Tibial artery (tissue), 4 donors: Measurements from ENCODE around the gene PCDH12.

Experiments
- DNase-seq, 2 donors: peaks; one replicate each; pipeline ENCODE4 v3.0.0-alpha.2; 2019
- H3K27ac ChIP-seq, 2 donors: fragments of 200-600 bp; sonication (generic) in 1 of 2; 1 replicate in 1 of 2; 2 replicates in 1 of 2; pipeline ENCODE4 v1.5.1; 2018 to 2019; ENCODE audit warnings: mild to moderate bottlenecking in 1 of 2
- H3K27me3 ChIP-seq, 2 donors: fragments of 200-600 bp; sonication (generic) in 1 of 2; one replicate each; pipeline versions ENCODE4 v1.5.1 to v1.6.0; 2016 to 2019
- H3K36me3 ChIP-seq, 3 donors: fragments of 200-600 bp; sonication (generic) in 2 of 3; one replicate each; pipeline ENCODE4 v1.5.1; 2016 to 2019; ENCODE audit warnings: mild to moderate bottlenecking in 2 of 3
- H3K4me1 ChIP-seq, 4 donors: fragments of 200-600 bp; sonication (generic) in 2 of 4; 1 replicate in 3 of 4; 2 replicates in 1 of 4; pipeline ENCODE4 v1.5.1; 2016 to 2019
- H3K4me3 ChIP-seq, 2 donors: fragments of 200-600 bp; sonication (generic) in 1 of 2; 1 replicate in 1 of 2; 2 replicates in 1 of 2; pipeline ENCODE4 v1.5.1; 2018 to 2019; ENCODE audit warnings: mild to moderate bottlenecking in 2 of 2
- H3K9me3 ChIP-seq, 3 donors: fragments of 200-600 bp; sonication (generic) in 1 of 3; one replicate each; pipeline ENCODE4 v1.5.1; 2016 to 2019
- intact Hi-C: fragments of 100-400 bp; cut with DNase I; formaldehyde crosslinking; loops from one replicate; pipeline ENCODE4 v1.15.0; 2023; ENCODE audit warnings: low total_unique reads
- TF ChIP-seq, protein P1 (sequence below), 2 experiments: fragments of 200-600 bp in 1 of 2; fragments of 450-650 bp in 1 of 2; IDR thresholded peaks; one replicate each; pipeline ENCODE4 v1.5.1; 2017 to 2019; ENCODE audit warnings: antibody characterized with exemption in 2 of 2, mild to moderate bottlenecking in 1 of 2, moderate library complexity in 1 of 2

Gene PCDH12

DNA sequence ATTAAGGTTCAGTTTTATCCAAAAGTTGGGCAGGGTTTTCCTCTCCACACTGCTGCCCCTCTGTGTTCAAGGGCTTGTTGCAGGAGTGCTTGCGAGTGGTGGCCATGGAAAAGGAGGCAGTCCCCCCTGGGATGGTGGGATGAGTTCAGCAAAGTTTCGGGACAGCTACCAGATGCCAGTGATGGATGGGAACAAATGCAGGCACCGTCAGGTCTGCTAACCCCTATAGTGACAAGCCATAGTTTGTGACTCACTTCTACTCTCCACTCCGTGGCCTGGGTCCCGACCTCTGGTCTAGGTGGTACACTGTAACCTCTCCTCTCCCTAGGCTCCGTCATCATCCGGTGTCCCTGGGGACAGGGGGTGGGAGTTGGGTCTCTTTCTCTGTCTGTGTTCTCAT lies 7.1 kb upstream of the PCDH12 start:
- intact Hi-C loops, result no loop called here
- Histone ChIP-seq H3K27ac (no peak overlapping the region), H3K36me3 (no peaks in the 10 kb centered on the region), H3K4me3 (no peak overlapping the region), H3K9me3 (no peaks in the 10 kb centered on the region), H3K27me3 (no peaks in the 10 kb centered on the region), H3K4me1 (peaks cover 0 to 5% (median under 1%) of the 10 kb centered on the region in 4 donors)
- TF ChIP-seq, protein P1, sequence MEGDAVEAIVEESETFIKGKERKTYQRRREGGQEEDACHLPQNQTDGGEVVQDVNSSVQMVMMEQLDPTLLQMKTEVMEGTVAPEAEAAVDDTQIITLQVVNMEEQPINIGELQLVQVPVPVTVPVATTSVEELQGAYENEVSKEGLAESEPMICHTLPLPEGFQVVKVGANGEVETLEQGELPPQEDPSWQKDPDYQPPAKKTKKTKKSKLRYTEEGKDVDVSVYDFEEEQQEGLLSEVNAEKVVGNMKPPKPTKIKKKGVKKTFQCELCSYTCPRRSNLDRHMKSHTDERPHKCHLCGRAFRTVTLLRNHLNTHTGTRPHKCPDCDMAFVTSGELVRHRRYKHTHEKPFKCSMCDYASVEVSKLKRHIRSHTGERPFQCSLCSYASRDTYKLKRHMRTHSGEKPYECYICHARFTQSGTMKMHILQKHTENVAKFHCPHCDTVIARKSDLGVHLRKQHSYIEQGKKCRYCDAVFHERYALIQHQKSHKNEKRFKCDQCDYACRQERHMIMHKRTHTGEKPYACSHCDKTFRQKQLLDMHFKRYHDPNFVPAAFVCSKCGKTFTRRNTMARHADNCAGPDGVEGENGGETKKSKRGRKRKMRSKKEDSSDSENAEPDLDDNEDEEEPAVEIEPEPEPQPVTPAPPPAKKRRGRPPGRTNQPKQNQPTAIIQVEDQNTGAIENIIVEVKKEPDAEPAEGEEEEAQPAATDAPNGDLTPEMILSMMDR (IDR thresholded peaks at IDR 0.05), result no peak
- DNase-seq, result no peak

DNA sequence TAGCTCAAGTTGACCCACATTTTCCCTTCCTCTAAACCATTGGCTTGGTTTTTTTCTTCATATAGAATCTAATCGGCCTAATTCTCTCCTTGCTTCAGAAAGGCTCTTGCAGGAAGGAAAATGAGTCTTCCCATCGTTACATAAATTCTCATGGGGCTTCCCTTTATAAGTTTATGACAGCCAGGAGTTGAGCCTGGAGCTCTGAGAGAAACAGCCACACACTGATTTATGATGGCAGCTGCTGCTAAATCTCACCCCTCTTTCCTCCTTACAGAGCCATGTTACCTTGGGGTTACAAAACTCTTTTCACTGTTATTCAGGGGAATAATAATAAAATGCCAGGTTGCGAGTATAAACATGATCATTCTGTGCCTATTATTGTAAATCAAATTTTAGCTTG lies 5.7 kb upstream of the PCDH12 start:
- Histone ChIP-seq H3K27ac (no peak overlapping the region), H3K4me3 (no peak overlapping the region), H3K9me3 (no peaks in the 10 kb centered on the region), H3K4me1 (no peaks in the 10 kb centered on the region), H3K27me3 (no peaks in the 10 kb centered on the region), H3K36me3 (no peaks in the 10 kb centered on the region)
- TF ChIP-seq, protein P1 (IDR thresholded peaks at IDR 0.05), result no peak
- DNase-seq, result no peak
- intact Hi-C loops, result no loop called here

DNA sequence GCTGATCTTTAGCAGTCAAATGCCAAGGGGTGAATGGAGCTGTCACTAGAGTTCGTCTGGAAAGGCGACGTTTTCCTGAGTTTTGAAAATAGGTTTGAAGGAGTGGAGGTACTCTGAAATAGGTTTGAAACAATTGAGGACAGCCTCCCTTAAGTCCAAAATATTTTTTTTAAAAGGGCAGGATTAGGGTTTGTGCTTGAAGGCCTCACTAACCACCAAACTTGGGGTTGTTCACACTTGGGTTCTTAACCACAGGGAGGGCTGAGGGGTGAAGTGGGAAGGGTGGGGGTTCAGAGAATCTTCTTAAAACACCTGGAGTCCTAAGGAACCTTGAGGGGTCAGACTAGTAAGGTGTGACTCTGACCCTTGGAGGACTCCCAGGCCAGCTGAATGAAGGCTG lies 3.5 kb upstream of the PCDH12 start:
- intact Hi-C loops, result loop anchor here (2.0 kb wide), 1 partner anchor 269 kb away; no protein-coding TSS in a partner anchor
- Histone ChIP-seq H3K4me3 (no peak overlapping the region), H3K27me3 (no peaks in the 10 kb centered on the region), H3K36me3 (no peaks in the 10 kb centered on the region), H3K27ac (no peak overlapping the region), H3K9me3 (no peaks in the 10 kb centered on the region), H3K4me1 (no peaks in the 10 kb centered on the region)
- TF ChIP-seq, protein P1 (IDR thresholded peaks at IDR 0.05), result no peak
- DNase-seq, result no peak

DNA sequence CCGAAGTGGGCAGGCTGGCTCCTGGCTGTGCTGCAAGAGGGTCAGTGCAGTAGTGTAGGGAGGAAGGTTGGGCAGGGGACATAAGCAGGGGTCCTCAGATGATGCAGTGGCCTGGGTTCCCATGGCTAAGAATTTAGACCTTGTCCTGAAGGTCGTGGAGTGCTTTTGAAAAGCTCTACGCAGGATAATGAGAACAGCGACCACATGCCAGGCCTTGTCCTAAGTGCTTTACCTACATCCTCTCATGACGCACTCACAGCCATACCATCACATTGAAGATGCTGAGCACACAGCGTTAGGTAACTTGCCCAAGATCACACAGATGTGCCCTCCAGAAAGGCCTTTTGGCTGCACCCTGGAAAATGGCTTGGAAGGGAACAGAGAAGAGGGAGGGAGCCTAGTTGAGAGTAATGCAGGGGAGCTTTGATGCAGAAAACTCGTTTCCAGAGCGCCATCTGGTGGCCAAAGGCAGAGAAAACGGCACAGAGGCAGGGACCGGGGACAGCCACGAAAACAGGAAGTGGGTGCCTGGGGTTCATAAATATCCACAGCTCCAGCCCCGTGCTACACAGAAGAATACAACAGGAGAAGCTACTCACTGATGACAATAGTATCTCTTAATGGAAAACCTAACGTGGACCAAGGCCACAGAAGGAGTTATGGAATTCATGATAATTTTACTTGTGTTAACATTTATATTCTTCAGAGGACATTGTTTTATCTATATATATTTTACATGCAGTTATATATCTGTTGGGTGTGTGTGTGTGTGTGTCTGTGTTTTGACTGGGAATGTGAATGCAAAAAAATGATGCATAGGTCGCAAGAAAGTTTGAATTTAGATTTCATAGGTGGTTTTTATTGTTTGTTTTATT lies 2.7 kb upstream of the PCDH12 start:
- Histone ChIP-seq H3K4me1 (no peaks in the 10 kb centered on the region), H3K27me3 (no peaks in the 10 kb centered on the region), H3K27ac (no peak overlapping the region), H3K36me3 (peaks cover 0 to 5% (median 0%) of the 10 kb centered on the region in 3 donors), H3K4me3 (no peak overlapping the region), H3K9me3 (no peaks in the 10 kb centered on the region)
- intact Hi-C loops, result loop anchor here (2.0 kb wide), 1 partner anchor 268 kb away; no protein-coding TSS in a partner anchor
- TF ChIP-seq, protein P1 (IDR thresholded peaks at IDR 0.05), result peak; percentile 79 to 90
- DNase-seq, result peak; percentile 85 to 92

DNA sequence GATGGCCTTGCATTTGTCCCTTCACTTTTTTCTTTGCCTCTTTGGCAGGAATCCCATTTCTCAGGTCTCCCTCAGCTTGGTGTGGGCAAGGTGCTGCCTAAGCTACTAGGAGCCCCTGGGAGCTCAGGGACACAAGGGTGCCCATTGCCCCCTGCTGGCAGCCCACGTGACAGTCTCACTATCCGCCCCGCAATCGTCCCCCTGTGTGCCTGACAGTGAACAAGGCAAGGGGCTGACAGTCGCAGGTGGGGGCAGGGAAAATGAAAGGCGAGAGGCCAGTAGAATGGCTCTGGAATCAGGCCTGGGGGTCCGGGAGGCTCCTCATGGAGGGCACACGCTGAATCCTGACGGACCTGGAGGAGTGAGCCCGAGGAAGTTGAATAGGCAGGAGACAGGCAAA lies 2.0 kb upstream of the PCDH12 start:
- no peaks in the 10 kb centered on the region for H3K4me1 ChIP-seq
- intact Hi-C loops, result loop anchor here (2.0 kb wide), 1 partner anchor 267 kb away; no protein-coding TSS in a partner anchor
- DNase-seq, result no peak
- H3K9me3 ChIP-seq, result no peaks in the 10 kb centered on the region
- H3K27ac ChIP-seq, result no peak overlapping the region
- peaks cover 0 to 7% (median 0%) of the 10 kb centered on the region in 3 donors for H3K36me3 ChIP-seq
- H3K4me3 ChIP-seq, result no peak overlapping the region
- TF ChIP-seq, protein P1 (IDR thresholded peaks at IDR 0.05), result peak in 1 of 2 experiments; percentile 6
- H3K27me3 ChIP-seq, result no peaks in the 10 kb centered on the region
